Purkinje cell (primary cell): ENCODE data around the gene NHP2. TPM values are rescaled to one million over a fixed set of nuclear protein-coding genes. Genes with fewer than 3 reads are reported as not detected.

Experiments
- polyA plus RNA-seq: library from polyadenylated mRNA; unstranded; fragments of >200 nt; fragmentation: Nextera tagmentation; gene quantifications from 2 replicates; pipeline ENCODE4 v1.2.1, GENCODE V29; 2014

NHP2 gene
- polyA plus RNA-seq, result 189 and 204 TPM in 2 replicates

DNA sequence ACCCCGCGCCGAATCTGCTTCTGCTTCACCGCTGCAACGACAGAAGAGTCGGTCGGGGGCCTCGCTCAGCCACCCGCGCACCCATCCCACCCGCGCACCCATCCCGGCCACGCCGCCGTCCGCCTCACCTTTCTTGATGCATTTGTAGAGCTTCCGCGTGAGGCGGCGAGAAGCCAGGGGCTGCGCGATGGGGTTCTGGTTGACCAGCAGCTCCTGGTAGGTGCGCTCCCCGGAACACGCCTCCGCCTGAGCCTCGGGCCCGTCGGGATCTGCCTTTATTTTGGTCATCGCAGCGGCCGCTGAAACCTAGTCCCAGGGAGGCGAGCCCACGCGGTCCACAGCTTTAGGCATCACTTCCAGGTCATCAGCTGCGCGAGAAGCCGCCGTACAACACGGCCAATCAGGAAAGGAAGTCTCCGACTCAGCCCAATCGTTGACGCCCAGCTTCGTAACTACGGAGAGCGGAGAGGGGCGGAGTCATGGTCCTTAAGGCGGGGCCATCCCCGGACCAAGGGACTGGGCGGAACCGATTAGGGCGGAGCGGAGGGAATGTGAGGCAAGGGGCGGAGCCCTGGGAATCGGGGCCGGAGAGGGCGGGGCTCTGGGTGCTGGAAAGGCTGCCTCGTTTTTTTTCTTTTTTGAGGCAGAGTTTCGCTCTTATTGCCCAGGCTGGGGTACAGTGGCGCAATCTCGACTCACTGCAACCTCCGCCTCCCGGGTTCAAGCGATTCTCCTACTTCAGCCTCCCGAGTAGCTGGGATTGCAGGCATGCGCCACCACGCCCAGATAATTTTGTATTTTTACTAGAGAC, at the start of gene NHP2:
Gene NHP2 (minus strand): TSS at position 356 of the 811 bp plus-strand sequence. CDS start 68 bp downstream, at position 288.

DNA sequence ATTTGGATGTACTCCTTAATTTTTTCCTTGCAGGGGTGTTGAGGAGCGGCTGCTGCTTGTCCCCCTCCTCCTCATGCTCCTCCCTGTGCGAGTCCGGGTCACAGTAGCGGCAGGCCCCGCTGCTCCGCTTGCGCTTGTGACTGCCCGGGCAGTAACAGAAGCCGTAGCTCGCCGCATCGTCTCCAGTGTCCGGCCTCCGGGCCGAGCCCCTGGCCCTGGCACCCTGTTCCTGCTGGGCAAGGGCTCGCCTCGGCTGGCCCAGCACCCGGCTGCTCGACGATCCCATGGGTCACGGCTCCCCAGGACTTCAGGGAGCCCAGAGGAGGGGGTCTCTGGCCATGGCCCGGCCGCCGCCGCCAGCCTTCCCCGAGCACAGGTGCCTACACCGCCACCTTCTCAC, 33.3 kb upstream of the NHP2 start, which contains the start of gene GMCL2:
Gene GMCL2 (minus strand): TSS at position 358 of the 400 bp plus-strand sequence. CDS start 72 bp downstream, at position 286.

DNA sequence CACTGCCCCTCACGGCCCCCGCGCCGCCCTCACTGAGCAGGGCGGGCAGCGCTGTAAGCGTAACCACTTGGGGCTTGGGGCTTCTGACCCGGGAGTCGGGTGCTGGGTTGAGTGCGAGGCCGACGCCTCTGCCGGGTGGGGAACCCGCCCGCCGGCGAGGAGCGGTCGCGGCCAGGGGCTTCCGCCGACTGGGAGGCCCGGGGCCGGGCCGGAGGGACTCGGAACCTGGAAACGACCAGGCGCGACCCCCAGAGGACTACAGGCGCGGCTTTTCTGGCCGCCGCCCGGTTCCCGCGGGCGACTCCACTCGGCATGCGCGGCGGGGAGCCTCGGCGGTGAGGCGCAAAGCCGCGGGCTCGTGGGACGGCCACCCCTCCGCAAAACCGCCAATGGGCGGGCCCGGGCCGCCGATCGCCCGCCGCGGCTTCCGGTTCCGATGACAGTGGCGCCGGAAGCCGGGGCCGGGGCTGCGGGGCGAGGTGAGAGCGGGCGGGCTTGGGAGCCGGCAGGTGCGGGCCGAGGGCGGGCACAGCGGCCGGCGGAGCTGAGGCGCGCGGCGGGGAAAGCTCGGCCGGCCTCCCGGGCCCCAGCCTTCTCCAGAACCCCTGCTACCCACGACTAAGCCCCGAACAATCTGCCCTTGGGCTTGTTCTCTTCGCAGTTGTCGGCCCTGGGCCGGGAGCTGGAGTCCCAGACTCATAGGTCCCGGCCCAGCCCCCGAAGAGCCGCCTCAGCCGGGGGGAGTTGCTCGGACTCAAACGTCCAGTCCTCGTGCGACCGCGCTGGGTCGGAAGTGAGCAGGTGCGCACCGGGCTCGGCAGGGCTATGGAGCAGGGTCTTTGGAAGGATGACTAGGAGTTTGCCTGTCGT, 22.9 kb downstream of the NHP2 start, which contains the start of gene RMND5B:
Gene RMND5B (plus strand): TSS at position 439 of the 870 bp plus-strand sequence. CDS start 7,106 bp downstream, outside the sequence.

DNA sequence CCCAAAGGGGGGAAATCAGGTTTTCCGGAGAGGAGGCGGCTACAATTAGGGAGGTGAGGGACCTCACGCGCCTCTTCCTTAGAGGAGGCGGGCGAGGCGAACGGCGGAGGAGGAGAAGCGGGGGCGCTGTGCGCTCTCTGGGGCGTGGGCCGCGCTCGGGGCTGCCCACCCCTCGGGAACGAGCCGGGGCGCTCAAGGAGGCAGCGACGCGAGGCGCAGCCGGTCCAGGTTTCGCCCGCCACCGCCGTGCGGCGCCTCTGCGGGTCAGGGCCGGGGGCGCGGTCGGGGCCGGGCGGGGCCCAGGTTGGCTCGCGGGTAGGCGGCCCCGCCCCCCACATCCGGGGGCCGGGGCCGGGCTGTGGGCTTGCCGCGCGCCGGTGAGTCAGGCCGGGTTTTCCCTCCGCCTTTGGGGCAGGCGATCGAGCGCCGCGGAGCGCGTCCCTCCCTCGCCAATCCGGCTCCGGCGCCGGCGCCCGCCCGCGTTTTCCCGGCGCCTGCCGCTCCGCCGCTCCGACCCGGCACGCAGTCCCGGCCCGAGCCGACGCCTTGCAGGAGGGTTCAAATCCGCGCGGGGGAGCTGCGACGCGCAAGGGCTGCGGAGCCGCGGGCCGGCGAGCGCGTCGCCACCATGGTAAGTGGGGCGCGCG, 40.4 kb downstream of the NHP2 start, which contains the start of gene N4BP3:
Gene N4BP3 (plus strand): TSS at position 392 of the 647 bp plus-strand sequence. CDS start 6,052 bp downstream, outside the sequence.

Other genes with a start within 250 kb of the NHP2 start
- gene PROP1, start 157.6 kb downstream of the NHP2 start, polyA plus RNA-seq, result not detected in 2 replicates
- 0.43 and 0.79 TPM in 2 replicates for gene N4BP3, start 40.4 kb downstream of the NHP2 start, polyA plus RNA-seq
- 11.4 and 12.2 TPM in 2 replicates for gene RMND5B, start 22.9 kb downstream of the NHP2 start, polyA plus RNA-seq
- gene GMCL2, start 33.5 kb upstream of the NHP2 start, polyA plus RNA-seq, result not detected in 2 replicates
- gene HNRNPAB, start 50.6 kb upstream of the NHP2 start, polyA plus RNA-seq, result 6.7 and 8.6 TPM in 2 replicates
- 1.6 and 5.2 TPM in 2 replicates for gene PHYKPL, start 78.9 kb upstream of the NHP2 start, polyA plus RNA-seq